WERI-Rb-1 (cell line): Measurements from ENCODE around the gene AGPAT3.
A peak's percentile ranks its signal among the peaks of the same experiment; 100 is the strongest.

Experiments
- DNase-seq: peaks from one replicate; pipeline ENCODE4 v3.0.0-alpha.2; 2020
- H3K27ac ChIP-seq: fragments of 250-450 bp; sonication (Bioruptor Pico); 2 replicates; pipeline ENCODE4 v1.5.1; 2020; ENCODE audit warnings: mild to moderate bottlenecking, moderate library complexity
- H3K27me3 ChIP-seq: fragments of 250-450 bp; sonication (Bioruptor Pico); 2 replicates; pipeline ENCODE4 v1.5.1; 2021; ENCODE audit warnings: mild to moderate bottlenecking, low read depth, moderate library complexity; ENCODE audit not compliant: insufficient read depth, severe bottlenecking
- H3K36me3 ChIP-seq: fragments of 250-450 bp; sonication (Bioruptor Pico); 2 replicates; pipeline ENCODE4 v1.5.1; 2020; ENCODE audit warnings: mild to moderate bottlenecking, moderate library complexity
- H3K4me3 ChIP-seq: 2 replicates; pipeline ENCODE4 v1.5.1; 2011; ENCODE audit warnings: low read depth, mild to moderate bottlenecking, control low read depth, low read length
- H3K9me3 ChIP-seq: fragments of 250-450 bp; sonication (Bioruptor Pico); 2 replicates; pipeline ENCODE4 v1.5.1; 2021; ENCODE audit warnings: mild to moderate bottlenecking, moderate library complexity; ENCODE audit not compliant: severe bottlenecking
- TF ChIP-seq, protein P1 (sequence below): IDR thresholded peaks from 2 replicates; pipeline ENCODE4 v1.5.1; 2011; ENCODE audit warnings: low read depth, mild to moderate bottlenecking, control low read depth, inconsistent platforms, low read length

The AGPAT3 gene

DNA sequence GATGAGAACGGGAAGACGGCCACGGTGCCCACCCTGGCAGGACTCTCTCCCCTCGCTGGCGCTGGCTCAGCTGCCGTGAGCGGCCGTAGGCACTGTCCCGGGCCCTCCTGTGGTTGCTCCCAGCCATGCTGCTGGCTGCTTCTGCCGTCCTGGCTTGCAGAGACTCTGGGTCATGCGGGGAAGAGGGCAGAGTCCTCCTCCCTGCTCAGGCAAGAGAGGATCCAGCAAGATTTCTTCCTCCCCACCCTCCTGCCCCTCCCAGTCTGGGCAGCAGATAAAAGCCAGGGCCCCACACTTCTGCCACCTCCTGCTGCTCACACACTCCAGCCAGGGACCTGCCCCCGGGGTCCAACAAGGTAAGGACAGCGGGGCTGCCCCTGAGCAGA is 60.1 kb downstream of the AGPAT3 start:
- H3K36me3 ChIP-seq, result peaks cover 16% of the 10 kb centered on the region; the same call in 1 of the 2 replicates
- H3K27ac ChIP-seq, result peak overlapping the region; percentile 21; the same call in 1 of the 2 replicates
- no peaks in the 10 kb centered on the region for H3K27me3 ChIP-seq
- H3K4me3 ChIP-seq, result no peak overlapping the region
- H3K9me3 ChIP-seq, result no peaks in the 10 kb centered on the region
- TF ChIP-seq, protein P1, sequence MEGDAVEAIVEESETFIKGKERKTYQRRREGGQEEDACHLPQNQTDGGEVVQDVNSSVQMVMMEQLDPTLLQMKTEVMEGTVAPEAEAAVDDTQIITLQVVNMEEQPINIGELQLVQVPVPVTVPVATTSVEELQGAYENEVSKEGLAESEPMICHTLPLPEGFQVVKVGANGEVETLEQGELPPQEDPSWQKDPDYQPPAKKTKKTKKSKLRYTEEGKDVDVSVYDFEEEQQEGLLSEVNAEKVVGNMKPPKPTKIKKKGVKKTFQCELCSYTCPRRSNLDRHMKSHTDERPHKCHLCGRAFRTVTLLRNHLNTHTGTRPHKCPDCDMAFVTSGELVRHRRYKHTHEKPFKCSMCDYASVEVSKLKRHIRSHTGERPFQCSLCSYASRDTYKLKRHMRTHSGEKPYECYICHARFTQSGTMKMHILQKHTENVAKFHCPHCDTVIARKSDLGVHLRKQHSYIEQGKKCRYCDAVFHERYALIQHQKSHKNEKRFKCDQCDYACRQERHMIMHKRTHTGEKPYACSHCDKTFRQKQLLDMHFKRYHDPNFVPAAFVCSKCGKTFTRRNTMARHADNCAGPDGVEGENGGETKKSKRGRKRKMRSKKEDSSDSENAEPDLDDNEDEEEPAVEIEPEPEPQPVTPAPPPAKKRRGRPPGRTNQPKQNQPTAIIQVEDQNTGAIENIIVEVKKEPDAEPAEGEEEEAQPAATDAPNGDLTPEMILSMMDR, result no peak
- no peak for DNase-seq

DNA sequence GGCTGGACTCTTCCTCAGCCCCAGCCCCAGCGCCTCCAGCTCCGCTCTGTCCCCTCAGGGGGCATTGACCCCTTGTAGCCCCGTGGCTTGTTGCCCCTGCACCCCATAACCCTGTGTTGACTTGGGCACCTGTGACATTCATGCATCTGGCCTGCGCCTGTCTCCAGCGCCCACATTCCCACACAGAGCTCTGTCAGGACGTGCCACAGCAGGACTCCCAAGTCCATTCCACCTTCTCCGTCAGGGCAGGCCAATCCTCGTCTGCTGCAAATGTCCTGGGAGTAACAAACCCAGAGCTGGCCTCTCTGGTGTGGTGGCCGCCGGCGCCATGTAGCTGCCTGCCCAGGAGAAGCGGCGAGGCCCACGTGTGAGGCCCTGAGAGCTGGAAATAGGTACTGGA is 60.6 kb downstream of the AGPAT3 start:
- Histone ChIP-seq H3K4me3 (no peak overlapping the region), H3K27ac (no peak overlapping the region), H3K27me3 (no peaks in the 10 kb centered on the region), H3K36me3 (peaks cover 16% of the 10 kb centered on the region; the same call in 1 of the 2 replicates), H3K9me3 (no peaks in the 10 kb centered on the region)
- TF ChIP-seq, protein P1, result no peak
- no peak for DNase-seq

DNA sequence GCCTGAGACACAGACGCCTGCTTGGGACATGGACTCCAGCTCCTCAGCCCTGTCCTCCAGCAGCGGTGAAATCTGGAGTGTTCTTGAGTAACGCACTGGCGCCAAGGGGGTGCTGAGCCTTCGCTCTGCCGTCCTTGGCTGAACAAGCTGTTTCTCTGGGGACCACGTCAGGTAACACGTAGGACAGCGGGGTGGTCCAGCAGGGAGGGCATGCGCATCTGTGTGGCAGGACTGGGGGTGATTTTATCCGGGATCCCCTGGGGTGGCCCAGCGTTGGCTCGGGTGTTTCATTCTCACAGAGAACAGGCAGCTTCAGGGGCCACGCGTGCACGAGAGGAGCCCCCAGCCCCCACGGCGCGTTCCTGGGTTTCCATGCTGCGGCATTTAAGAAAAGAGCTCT is 61.2 kb downstream of the AGPAT3 start:
- no peaks in the 10 kb centered on the region for H3K27me3 ChIP-seq
- H3K27ac ChIP-seq, result no peak overlapping the region
- no peak for DNase-seq

DNA sequence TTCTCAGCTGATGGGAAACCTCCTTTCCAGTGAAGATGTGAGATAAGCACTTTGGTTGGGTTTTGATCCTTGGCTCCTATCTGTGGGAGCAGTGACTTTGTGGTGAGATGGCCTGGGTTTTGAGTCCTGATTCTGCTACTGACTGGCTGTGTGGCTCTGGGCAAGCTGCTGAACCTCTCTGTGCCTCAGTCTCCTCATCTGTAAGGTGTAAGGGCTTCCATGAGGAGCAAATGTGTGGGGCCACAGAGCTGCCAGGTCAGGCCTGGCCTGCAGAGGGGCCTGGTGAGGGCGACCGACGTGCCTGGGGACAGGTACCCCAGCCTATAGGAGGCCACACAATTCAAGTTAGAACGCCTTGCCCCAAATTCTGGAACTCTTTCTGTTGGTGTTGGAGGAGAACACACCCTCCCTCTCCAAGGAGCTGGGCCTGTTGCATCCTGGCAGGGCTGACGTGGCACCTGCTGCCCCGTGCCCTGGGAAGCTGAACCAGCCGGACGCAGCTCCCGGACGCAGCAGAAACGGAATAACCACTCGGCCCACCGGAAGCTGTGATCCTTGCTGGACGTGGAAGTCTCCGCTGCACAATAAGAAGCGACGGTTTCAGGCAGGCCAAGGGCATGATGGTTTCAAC is 62.7 kb downstream of the AGPAT3 start:
- no peaks in the 10 kb centered on the region for H3K27me3 ChIP-seq
- peaks cover 16% of the 10 kb centered on the region; the same call in 1 of the 2 replicates for H3K36me3 ChIP-seq
- H3K4me3 ChIP-seq, result no peak overlapping the region
- no peak overlapping the region for H3K27ac ChIP-seq
- TF ChIP-seq, protein P1, result no peak
- no peak for DNase-seq
- no peaks in the 10 kb centered on the region for H3K9me3 ChIP-seq

More for the DNA sequence above, 61.2 kb downstream of the AGPAT3 start:
- Histone ChIP-seq H3K9me3 (no peaks in the 10 kb centered on the region), H3K4me3 (no peak overlapping the region), H3K36me3 (peaks cover 16% of the 10 kb centered on the region; the same call in 1 of the 2 replicates)
- TF ChIP-seq, protein P1, result no peak

DNA sequence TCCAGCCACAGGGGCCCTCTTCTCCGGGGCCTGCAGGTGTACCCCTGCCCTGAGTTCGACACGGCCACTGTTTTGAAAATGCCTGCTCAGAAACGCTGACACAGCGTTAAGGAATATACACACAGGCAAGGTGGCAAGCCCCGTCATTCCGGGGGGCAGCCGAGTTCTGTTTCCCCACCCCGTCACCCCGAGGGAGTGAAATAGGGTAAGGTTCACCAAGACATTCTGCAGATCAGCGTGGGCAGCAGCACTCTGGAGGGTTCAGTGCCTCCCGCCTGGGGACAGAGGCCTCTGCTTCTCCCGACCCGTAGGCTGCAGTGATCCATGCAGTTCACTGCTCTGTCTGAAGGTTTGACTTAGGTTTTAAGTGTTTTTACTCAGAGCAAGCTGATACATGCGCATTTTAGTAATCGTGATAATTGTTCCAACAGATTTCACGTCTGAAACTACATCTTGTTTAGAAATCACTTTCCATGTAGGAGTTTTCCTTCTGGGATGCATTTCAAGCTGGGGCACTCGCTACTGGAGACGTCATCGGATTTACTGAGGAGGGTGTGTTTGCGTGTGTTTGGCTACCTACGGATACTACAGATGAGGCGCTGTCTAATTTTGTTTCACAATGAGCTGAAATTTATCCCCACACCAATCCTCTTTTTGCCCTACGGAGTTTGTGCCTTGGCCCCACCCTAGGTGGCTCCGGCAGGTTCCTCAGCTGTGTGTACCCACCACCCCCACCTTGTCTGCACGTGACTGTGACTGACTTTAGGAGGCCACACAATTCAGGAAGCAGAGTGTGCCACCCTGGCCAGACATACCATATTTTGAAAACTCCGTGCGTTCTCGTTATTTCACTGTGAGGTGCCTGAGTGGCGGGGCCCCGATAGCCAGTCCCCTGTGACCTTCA is 63.5 kb downstream of the AGPAT3 start:
- DNase-seq, result no peak
- no peak overlapping the region for H3K4me3 ChIP-seq
- TF ChIP-seq, protein P1, result no peak
- H3K9me3 ChIP-seq, result no peaks in the 10 kb centered on the region
- H3K27ac ChIP-seq, result no peak overlapping the region
- H3K27me3 ChIP-seq, result no peaks in the 10 kb centered on the region
- H3K36me3 ChIP-seq, result peaks cover 16% of the 10 kb centered on the region; the same call in 1 of the 2 replicates
